ENCODE measurements around the gene ATOH8.

GRCh38 chr2:85733121-85733960 lies 20.4 kb upstream of the ATOH8 start:
- no peak for TF ChIP-seq CTCF (IDR thresholded peaks at IDR 0.05; ENCODE audit: insufficient read depth, low read depth, low read length)
- no peak for TF ChIP-seq EZH2 (IDR thresholded peaks at IDR 0.05; ENCODE audit: insufficient read depth, low read length)
